Stimulated activated CD4-positive, alpha-beta T cell treated with anti-CD3 and anti-CD28 coated beads, Interleukin-1b, Interleukin-23, amount 100 ng/mL, for 48 hours (primary cell): Measurements from ENCODE around the gene PUS7.
"Not testable (repeated sequence)": the region's sequence is repeated elsewhere in the genome, so short reads cannot be mapped to it uniquely, and the experiment has no call there.

Source experiments
- DNase-seq: peaks from one replicate; pipeline ENCODE4 v3.0.0-alpha.2; 2020

Gene PUS7

GRCh38 chr7:105442214-105442613 lies 79.9 kb downstream of the PUS7 start:
- not testable (repeated sequence) for DNase-seq

- peak; percentile 13 for DNase-seq
Observed at GRCh38 chr7:105439174-105439893, 82.7 kb downstream of the PUS7 start.

DNA sequence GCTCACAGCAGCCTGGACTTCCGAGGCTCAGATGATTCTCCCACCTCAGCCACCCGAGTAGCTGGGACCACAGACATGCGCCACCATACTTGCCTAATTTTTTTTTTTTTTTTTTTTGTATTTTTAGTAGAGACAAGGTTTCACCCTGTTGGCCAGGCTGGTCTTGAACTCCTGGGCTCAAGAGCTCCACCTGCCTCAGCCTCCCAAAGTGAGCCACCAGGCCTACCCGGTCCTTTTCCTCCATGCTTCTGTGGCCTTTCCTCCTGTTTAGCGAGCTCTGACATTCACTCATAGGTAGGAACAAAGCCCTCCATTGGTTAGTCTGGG lies 83.3 kb downstream of the PUS7 start:
- no peak for DNase-seq

DNA sequence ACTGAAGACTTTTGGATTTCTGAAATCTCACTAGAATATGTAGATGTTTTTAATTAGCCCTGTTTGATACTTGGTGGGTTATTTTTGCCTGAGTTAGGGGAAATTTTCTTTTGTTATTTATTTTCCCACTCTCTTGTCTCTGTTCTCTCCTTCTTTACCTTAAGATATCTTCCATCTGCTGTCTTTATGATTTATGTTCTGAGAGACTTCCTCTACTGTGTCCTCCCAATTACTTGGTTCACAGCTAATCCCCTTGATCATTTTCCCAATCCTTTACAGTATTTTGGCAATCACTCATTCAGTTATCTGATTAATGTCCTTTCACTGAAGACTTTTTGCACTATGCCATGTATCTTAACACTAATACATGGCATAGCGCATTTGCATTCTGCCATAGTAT lies 83.8 kb downstream of the PUS7 start:
- no peak for DNase-seq

DNA sequence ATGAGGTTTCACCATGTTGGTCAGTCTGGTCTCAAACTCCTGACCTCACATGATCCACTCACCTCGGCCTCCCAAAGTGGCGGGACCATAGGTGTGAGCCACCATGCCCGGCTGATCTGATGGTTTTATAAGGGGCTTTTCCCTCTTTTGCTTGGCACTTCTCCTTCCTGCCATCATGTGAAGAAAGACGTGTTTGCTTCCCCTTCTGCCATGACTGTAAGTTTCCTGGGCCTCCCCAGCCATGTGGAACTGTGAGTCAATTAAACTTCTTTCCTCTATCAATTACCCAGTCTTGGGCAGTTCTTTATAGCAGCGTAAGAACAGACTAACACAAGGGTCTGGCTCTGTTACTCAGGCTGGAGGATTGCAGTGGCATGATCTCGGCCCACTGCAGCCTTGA lies 84.7 kb downstream of the PUS7 start:
- DNase-seq, result not testable (repeated sequence)

GRCh38 chr7:105429746-105430612 lies 92.1 kb downstream of the PUS7 start:
- peak; percentile 36 for DNase-seq

- peak; percentile 16 for DNase-seq
Observed at GRCh38 chr7:105426606-105427146, 95.4 kb downstream of the PUS7 start.

DNA sequence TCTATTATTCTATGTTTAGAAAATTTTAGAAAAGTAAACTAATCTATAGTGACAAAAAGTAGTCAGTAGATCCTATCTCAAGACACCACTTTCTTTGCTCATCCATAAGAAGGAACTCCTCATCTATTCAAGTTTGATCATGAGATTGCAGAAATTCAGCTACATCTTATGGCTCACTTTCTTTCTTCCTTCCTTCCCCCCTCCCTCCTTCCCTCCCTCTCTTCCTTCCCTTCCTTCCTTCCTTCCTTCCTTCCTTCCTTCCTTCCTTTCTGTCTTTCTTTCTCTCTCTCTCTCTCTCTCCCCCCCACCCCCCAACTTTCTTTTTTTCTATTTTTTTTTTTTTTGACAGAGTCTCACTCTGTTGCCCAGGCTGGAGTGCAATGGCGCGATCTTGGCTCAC lies 98.1 kb downstream of the PUS7 start:
- DNase-seq, result no peak

GRCh38 chr7:105413887-105414437 lies 108.1 kb downstream of the PUS7 start:
- no peak for DNase-seq

DNA sequence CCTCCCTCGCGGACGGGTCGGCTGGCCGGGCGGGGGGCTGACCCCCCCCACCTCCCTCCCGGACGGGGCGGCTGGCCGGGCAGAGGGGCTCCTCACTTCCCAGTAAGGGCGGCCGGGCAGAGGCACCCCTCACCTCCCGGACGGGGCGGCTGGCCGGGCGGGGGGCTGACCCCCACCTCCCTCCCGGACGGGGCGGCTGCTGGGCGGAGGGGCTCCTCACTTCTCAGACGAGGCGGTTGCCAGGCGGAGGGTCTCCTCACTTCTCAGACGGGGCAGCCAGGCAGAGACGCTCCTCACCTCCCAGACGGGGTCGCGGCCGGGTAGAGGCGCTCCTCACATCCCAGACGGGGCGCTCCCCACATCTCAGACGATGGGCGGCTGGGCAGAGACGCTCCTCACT lies 111.3 kb downstream of the PUS7 start:
- DNase-seq, result not testable (repeated sequence)

- DNase-seq, result not testable (repeated sequence)
Observed at GRCh38 chr7:105409775-105410174, 112.3 kb downstream of the PUS7 start.

DNA sequence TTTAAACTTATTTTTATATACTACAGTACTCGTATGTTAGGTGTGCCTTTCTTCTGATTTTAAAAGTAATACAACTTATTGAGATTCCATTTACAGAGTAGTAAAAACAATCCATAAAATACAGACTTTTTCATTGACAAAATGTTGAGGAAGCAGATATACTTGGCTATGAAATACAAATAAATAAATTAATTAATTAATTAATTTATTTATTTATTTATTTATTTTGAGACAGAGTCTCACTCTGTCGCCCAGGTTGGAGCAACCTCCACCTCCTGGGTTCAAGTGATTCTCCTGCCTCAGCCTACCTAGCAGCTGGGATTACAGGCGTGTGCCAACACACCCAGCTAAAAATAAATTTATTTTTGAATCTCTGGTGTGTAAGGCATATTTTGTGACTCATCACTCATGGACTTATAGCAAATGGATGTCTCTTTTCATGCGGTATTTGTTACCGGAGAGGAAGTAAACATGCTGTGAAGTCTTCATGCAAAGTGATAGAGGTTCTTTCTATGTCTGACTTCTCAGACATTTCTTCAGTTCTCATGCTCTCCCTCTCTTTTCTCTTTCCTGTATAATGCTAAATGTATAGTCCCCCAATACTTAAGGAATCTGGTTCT lies 113.2 kb downstream of the PUS7 start:
- no peak for DNase-seq
